ENCODE data around the gene PHF10.

PHF10 gene

GRCh38 chr6:169678342-169678741 is 46.0 kb downstream of the PHF10 start:
- no peak for DNase-seq (ENCODE audit: low read depth in 2 of 2, low spot score in 1 of 2)

GRCh38 chr6:169677096-169677495 is 47.2 kb downstream of the PHF10 start:
- DNase-seq (ENCODE audit: low read depth in 2 of 2, low spot score in 1 of 2), result no peak

- no peak for DNase-seq (ENCODE audit: low read depth in 2 of 2, low spot score in 1 of 2)
Measured at GRCh38 chr6:169675011-169675410, 49.3 kb downstream of the PHF10 start.

GRCh38 chr6:169671563-169671962 is 52.7 kb downstream of the PHF10 start:
- DNase-seq (ENCODE audit: low read depth in 2 of 2, low spot score in 1 of 2), result no peak

- DNase-seq (ENCODE audit: low read depth in 2 of 2, low spot score in 1 of 2), result no peak
Measured at GRCh38 chr6:169669889-169670288, 54.4 kb downstream of the PHF10 start.

- DNase-seq (ENCODE audit: low read depth in 2 of 2, low spot score in 1 of 2), result no peak
Measured at GRCh38 chr6:169669147-169669546, 55.2 kb downstream of the PHF10 start.

- DNase-seq (ENCODE audit: low read depth in 2 of 2, low spot score in 1 of 2), result no peak
Measured at GRCh38 chr6:169668203-169668847, 56.0 kb downstream of the PHF10 start.

- no peak for DNase-seq (ENCODE audit: low read depth in 2 of 2, low spot score in 1 of 2)
Measured at GRCh38 chr6:169667716-169668115, 56.6 kb downstream of the PHF10 start.

- DNase-seq (ENCODE audit: low read depth in 2 of 2, low spot score in 1 of 2), result no peak
Measured at GRCh38 chr6:169666441-169666840, 57.9 kb downstream of the PHF10 start.

GRCh38 chr6:169665289-169665688 is 59.0 kb downstream of the PHF10 start:
- no peak for DNase-seq (ENCODE audit: low read depth in 2 of 2, low spot score in 1 of 2)

GRCh38 chr6:169664227-169664626 is 60.1 kb downstream of the PHF10 start:
- no peak for DNase-seq (ENCODE audit: low read depth in 2 of 2, low spot score in 1 of 2)

GRCh38 chr6:169663468-169663867 is 60.8 kb downstream of the PHF10 start:
- DNase-seq (ENCODE audit: low read depth in 2 of 2, low spot score in 1 of 2), result no peak

GRCh38 chr6:169661391-169661756 is 62.9 kb downstream of the PHF10 start:
- DNase-seq (ENCODE audit: low read depth in 2 of 2, low spot score in 1 of 2), result no peak

GRCh38 chr6:169660751-169661390 is 63.4 kb downstream of the PHF10 start:
- no peak for DNase-seq (ENCODE audit: low read depth in 2 of 2, low spot score in 1 of 2)

- DNase-seq (ENCODE audit: low read depth in 2 of 2, low spot score in 1 of 2), result no peak
Measured at GRCh38 chr6:169659820-169660610, 64.3 kb downstream of the PHF10 start.

- no peak for DNase-seq (ENCODE audit: low read depth in 2 of 2, low spot score in 1 of 2)
Measured at GRCh38 chr6:169657284-169657610, 67.1 kb downstream of the PHF10 start.

GRCh38 chr6:169656546-169657283 is 67.6 kb downstream of the PHF10 start:
- no peak for DNase-seq (ENCODE audit: low read depth in 2 of 2, low spot score in 1 of 2)

GRCh38 chr6:169654598-169655391 is 69.5 kb downstream of the PHF10 start:
- DNase-seq (ENCODE audit: low read depth in 2 of 2, low spot score in 1 of 2), result peak; percentile 17 to 35
